Inflammatory macrophage treated with lipopolysaccharide for 1 hour (primary cell): ENCODE measurements around the gene FKBP14.

Source experiments
- DNase-seq, 2 donors: peaks; one replicate each; pipeline ENCODE4 v3.0.0-alpha.2; 2020 to 2022

FKBP14 gene

GRCh38 chr7:30032310-30033125 lies 6.0 kb upstream of the FKBP14 start:
- no peak for DNase-seq

DNA sequence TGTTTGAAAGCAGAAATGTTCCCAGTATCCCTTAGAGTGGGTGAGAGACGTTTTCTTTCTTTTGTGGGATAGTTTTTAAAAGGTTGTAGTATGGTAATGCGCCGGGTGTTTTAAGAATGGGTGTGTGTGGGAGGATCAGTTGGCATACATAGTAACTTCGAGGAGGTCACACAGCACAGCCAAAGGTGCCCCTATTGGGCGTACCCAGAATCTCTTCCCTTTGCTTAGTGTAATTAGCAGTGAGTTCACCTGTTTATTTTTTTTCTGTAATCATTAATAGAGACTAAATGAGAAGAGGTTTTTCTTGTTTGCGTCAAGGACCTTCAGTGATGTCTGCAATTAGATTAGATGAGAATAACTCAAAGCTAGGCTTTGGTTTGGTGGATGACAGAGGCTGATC lies 3.2 kb upstream of the FKBP14 start:
- DNase-seq = no peak

DNA sequence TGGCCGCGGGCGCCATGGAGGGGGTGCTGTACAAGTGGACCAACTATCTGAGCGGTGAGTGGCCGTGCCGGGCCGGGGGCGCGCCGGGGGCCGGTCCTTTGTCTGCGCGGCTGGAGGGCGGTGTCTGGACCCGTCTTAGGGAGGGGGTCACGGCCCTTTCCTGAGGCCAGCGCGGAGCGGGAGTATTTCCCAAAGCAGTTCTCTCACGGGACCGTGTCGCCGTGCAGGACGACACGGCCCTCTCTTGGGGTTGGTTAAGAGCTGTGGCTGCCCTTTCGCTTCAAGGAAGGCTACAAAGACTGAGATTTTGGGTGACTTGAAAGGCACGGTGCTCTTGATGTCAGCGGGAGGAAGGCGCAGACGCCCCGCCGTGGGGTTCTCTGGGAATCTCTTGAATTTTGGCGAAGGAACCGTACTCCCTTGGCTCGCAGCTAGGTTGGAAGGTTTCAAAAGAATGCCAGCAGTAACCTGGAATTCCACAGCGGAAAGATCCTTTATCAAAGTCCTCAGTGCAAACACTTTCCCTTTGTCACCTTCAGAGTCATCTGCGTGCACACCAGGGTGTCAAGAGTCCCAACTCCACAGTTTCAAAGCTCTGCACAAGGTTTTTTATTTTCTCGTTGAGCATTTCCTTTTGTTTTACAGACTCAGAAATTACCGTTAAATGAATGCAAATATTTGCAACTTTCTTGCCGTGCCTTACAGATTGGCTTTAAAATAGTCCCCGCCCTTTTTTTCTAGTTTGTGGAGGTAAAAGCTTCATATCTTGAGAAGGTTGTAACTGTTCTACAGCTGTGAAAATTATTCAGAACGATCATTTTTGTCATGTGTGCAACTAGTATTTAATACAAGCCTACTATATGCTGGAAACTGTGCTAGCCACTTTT lies 2.5 kb upstream of the FKBP14 start:
- DNase-seq = peak; percentile 27 to 30

GRCh38 chr7:30028216-30028748 lies 1.8 kb upstream of the FKBP14 start, which contains the start of gene PLEKHA8:
Gene PLEKHA8, plus strand, starts transcription at chr7:30028412. Its CDS starts 351 bp downstream, at chr7:30028763.
- peak; percentile 78 to 93 for DNase-seq

GRCh38 chr7:30027740-30028215 lies 1.3 kb upstream of the FKBP14 start:
- DNase-seq = no peak

DNA sequence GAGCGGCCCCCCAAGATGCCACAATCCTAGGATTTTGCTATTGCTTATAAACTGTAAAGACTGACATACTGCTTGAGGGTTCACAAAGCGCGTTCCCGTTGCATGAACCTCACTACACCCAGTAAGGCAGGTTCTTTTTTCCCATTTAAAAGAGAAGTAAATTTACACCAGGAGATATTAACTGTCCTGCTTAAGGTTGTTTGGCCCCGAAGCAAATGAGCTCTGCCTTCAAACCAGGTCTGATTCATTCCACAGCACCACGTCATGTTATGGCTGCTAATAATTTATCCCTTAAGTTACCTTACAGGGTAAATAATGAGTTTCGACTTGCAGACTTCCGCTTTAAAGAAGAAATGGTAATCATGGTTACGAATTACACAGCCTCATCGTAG lies 559 bp upstream of the FKBP14 start:
- DNase-seq = peak; percentile 34 to 37

DNA sequence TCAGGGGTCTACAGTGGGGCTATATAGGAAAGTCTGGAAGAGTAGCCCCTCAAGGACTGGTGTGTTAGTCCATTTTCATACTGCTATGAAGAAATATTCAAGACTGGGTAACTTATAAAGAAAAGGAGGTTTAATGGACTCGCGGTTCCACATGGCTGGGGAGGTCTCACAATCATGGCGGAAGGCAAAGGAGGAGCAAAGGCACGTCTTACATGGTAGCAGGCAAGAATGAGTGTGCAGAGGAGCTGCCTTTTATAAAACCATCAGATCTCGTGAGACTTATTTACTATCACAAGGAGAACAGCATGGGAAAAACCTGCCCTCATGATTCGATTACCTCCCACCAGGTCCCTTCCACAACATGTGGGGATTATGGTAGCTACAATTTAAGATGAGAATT lies 3.0 kb downstream of the FKBP14 start:
- no peak for DNase-seq

DNA sequence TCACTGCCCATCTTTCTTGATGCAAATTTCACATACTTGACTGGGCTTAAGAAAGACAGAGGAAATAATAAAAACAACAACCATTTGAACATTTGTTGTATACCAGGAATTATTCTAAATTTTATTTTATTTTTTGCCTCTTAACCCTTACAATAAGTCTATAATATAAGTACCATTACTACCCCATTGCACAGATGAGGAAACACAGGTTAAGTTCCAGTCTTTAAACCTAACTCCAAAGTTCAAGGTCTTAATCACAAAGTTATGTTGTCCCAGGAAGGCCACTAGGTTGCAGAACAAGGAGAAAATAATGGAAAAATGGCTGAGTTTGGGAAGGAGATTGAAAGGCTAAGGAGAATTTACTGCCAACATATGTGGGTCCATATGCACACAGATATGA lies 3.5 kb downstream of the FKBP14 start:
- DNase-seq = no peak

- DNase-seq = no peak
Measured at GRCh38 chr7:30020535-30020934, 6.0 kb downstream of the FKBP14 start.

- DNase-seq = no peak
Measured at GRCh38 chr7:30019960-30020359, 6.5 kb downstream of the FKBP14 start.

- DNase-seq = no peak
Measured at GRCh38 chr7:30019387-30019786, 7.1 kb downstream of the FKBP14 start.

GRCh38 chr7:30018451-30018850 lies 8.1 kb downstream of the FKBP14 start:
- no peak for DNase-seq

DNA sequence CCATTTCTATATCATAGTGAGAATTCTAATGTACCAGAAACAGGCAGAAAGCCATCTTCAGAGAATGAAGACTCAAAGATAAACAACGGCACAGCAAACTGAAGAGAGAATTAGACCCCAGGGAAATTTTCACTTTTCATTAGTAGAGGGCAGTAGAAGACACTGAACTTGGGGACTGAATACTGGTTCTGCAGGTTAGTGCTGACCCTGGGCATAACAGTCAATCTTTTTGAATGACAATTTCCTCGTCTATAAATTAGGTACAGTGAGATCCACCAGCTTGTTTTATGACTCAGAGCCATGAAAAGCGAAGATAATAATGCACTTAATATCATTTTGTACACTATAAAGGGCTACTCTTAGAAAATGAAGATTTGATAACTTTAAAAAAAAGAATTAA lies 13.7 kb downstream of the FKBP14 start:
- DNase-seq = no peak

GRCh38 chr7:30010021-30010420 lies 16.5 kb downstream of the FKBP14 start:
- DNase-seq = no peak

DNA sequence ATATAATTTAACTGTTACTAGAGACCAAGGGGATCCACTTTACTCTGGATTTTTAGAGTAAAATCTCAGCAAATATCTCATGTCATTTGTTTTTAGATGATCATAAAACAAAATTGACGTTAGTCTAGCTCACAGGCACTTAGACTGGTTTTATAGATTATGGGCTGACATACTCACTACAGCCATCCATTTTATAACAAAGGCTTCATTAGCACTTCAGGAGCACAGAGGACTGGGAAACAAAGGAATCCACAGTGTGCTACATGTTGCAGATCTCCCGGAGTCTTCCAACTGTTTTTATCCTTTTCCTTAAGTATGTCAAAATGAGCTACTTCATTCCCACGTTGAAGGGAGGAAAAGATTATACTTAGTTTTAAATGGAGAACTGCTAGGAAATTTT lies 21.0 kb downstream of the FKBP14 start:
- no peak for DNase-seq

DNA sequence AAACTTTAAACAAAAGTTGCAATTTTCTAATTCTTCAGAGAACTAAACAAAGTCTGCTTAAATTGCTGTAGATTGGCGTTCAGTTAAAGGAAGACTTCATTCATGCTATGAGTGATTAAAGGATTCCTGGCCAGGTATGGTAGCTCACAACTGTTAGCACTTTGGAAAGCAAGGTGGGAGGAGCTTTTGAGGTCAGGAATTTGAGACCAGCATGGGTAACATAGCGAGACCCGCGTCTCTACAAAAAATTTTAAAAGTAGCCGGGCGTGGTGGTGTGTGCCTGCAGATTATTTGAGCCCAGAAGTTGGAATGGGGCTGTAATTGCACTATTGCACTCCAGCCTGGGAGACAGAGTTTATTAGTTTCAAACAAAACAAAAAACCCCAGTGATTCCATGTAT lies 23.4 kb downstream of the FKBP14 start:
- no peak for DNase-seq

DNA sequence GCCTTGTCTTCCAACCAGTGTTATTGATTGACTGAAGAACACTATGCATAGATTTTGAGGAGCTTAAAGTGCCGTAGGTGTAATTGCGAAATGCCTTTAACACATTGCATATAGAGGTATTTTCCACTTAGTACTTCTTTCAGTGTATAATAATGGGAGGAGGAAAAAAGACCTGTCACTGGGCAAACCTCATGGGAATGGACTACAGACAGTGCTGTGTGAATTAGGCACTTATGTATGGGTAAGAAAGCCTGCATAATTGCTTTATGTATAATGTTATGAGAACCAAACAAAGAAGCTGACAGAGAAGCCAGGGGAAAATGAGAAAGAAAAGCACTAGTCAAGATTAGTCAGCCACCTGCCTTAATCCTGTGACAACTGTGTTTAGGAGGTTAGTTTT lies 24.5 kb downstream of the FKBP14 start:
- DNase-seq = peak in 1 of 2 donors; percentile 44

DNA sequence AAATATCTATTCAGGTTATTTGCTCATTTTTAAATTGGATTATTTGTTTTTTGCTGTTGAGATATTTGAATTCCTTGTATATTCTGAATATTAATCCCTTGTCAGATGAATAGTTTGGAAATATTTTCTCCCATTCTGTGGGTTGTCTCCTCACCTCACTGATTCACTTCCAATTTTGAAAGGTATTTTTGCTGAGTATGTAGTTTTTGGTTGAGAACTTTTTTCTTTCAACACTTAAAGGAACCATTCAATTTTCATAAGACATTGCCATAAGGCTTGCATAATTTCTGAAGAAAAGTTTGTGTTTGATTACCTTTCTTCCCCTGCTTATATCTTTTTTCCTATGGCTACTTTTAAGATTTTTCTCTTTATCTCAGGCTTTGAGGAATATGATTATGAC lies 28.0 kb downstream of the FKBP14 start:
- no peak for DNase-seq

DNA sequence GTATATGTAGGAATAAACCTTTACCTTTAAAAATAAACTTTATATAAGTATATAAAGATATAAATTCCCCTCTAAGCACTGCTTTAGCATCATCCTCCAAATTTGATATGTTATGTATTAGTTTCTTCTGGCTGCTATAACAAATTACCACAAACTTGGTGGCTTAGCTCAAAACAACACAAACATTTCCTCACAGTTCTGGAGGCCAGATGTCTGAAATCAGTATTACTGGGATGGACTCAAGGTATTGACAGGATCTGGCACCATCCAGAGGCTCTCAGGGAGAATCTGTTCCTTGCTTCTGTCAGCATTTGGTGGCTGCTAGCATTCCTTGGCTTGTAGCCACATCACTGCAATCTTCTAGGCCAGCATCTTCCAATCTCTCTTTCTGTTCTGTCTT lies 30.2 kb downstream of the FKBP14 start:
- DNase-seq = no peak

DNA sequence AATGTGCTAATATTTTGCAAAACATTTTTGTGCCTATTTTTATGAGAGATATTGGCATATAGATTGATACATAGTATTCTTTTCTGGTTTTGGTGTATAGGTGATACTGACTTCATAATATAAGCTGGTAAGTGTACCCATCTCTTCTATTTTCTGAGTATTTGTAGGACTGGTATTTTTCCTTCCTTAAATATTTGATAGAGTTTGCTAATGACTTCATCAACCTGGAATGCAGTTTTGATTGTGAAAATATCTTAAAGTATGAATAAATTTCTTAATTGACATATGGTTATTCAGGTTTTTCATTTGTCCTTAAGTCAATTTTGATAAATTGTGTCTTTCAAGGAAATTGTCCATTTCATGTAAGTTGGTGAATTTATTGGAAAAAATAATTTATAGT lies 30.9 kb downstream of the FKBP14 start:
- no peak for DNase-seq

GRCh38 chr7:29993140-29993539 lies 33.4 kb downstream of the FKBP14 start:
- no peak for DNase-seq

GRCh38 chr7:29991937-29992336 lies 34.6 kb downstream of the FKBP14 start:
- DNase-seq = no peak

DNA sequence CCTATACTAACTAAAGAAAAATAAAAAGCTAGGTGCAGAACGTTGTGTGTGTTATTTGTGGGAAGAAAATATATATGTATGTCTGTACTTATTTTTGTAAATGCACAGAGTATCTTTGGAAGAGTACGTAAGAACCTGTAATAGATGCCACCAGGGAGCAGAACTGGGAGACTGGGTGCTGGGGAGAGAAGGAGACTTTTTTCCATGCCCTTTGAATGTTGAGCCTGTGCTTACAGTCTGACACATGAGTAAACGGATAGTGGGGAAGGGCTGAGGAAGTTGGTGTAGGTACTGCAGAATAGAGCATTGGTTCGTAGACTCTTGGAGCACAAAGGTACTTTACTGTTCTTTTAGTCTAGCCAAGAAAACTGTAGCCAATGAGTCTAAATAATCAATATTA lies 35.6 kb downstream of the FKBP14 start:
- no peak for DNase-seq
